ENCODE measurements around the gene SUN1. TPM values are rescaled to one million over a fixed set of nuclear protein-coding genes. Genes with fewer than 3 reads are reported as not detected.

Gene SUN1
- total RNA-seq, 1 donor from 2014 or later: 177 TPM

GRCh38 chr7:828793-829561 is 3.3 kb upstream of the SUN1 start:
- intact Hi-C loops (cut with DNase I): no loop called here
- DNase-seq (peak; percentile 29), ATAC-seq (ENCODE audit: poor library complexity) (no peak)

GRCh38 chr7:830069-830468 is 2.2 kb upstream of the SUN1 start:
- no peak for ATAC-seq (ENCODE audit: poor library complexity)

GRCh38 chr7:831596-832166 is 595 bp upstream of the SUN1 start:
- DNase-seq: peak; percentile 2
- intact Hi-C loops (cut with DNase I): loop anchor here (5.0 kb wide), 1 partner anchor 36 kb away; no protein-coding TSS in a partner anchor

More at GRCh38 chr7:830069-830468, 2.2 kb upstream of the SUN1 start:
- intact Hi-C loops (cut with DNase I): loop anchor here (5.0 kb wide), 1 partner anchor 37 kb away; no protein-coding TSS in a partner anchor
- peak; percentile 43 for DNase-seq

GRCh38 chr7:832968-833424 is 720 bp downstream of the SUN1 start:
- ATAC-seq (ENCODE audit: poor library complexity) (no peak), DNase-seq (peak; percentile 2)
- intact Hi-C loops (cut with DNase I): loop anchor here (5.0 kb wide), 1 partner anchor 34 kb away; no protein-coding TSS in a partner anchor

More at GRCh38 chr7:831596-832166, 595 bp upstream of the SUN1 start:
- ATAC-seq (ENCODE audit: poor library complexity): peak; percentile 81

GRCh38 chr7:833601-834258 is 1.5 kb downstream of the SUN1 start:
- intact Hi-C loops (cut with DNase I): loop anchor here (5.0 kb wide), 1 partner anchor 34 kb away; no protein-coding TSS in a partner anchor
- no peak for ATAC-seq (ENCODE audit: poor library complexity)
- DNase-seq: peak; percentile 17

- intact Hi-C loops (cut with DNase I): loop anchor here (5.0 kb wide), 1 partner anchor 33 kb away; no protein-coding TSS in a partner anchor
- ATAC-seq (ENCODE audit: poor library complexity) (no peak), DNase-seq (peak; percentile 46)
Measured at GRCh38 chr7:834277-834676, 2.0 kb downstream of the SUN1 start.

GRCh38 chr7:835021-835420 is 2.7 kb downstream of the SUN1 start:
- ATAC-seq (ENCODE audit: poor library complexity) (no peak), DNase-seq (peak; percentile 30)
- intact Hi-C loops (cut with DNase I): no loop called here

GRCh38 chr7:835485-836401 is 3.5 kb downstream of the SUN1 start:
- DNase-seq (peak; percentile 41), ATAC-seq (ENCODE audit: poor library complexity) (no peak)
- intact Hi-C loops (cut with DNase I): no loop called here

GRCh38 chr7:836429-836828 is 4.2 kb downstream of the SUN1 start:
- intact Hi-C loops (cut with DNase I): no loop called here
- peak; percentile 46 for DNase-seq
- peak; percentile 39 for ATAC-seq (ENCODE audit: poor library complexity)

GRCh38 chr7:837001-837400 is 4.7 kb downstream of the SUN1 start:
- ATAC-seq (ENCODE audit: poor library complexity) (peak; percentile 67), DNase-seq (peak; percentile 42)
- intact Hi-C loops (cut with DNase I): no loop called here

GRCh38 chr7:840001-840600 is 7.8 kb downstream of the SUN1 start:
- intact Hi-C loops (cut with DNase I): no loop called here
- ATAC-seq (ENCODE audit: poor library complexity): no peak
- DNase-seq: peak; percentile 10

GRCh38 chr7:841943-842342 is 9.7 kb downstream of the SUN1 start:
- intact Hi-C loops (cut with DNase I): no loop called here
- DNase-seq (peak; percentile 11), ATAC-seq (ENCODE audit: poor library complexity) (no peak)

- DNase-seq (peak; percentile 43), ATAC-seq (ENCODE audit: poor library complexity) (peak; percentile 82)
- intact Hi-C loops (cut with DNase I): no loop called here
Measured at GRCh38 chr7:842431-843031, 10.3 kb downstream of the SUN1 start.

GRCh38 chr7:843230-843629 is 11.0 kb downstream of the SUN1 start:
- intact Hi-C loops (cut with DNase I): no loop called here
- DNase-seq (peak; percentile 22), ATAC-seq (ENCODE audit: poor library complexity) (no peak)

GRCh38 chr7:844043-844442 is 11.8 kb downstream of the SUN1 start:
- ATAC-seq (ENCODE audit: poor library complexity) (no peak), DNase-seq (peak; percentile 30)
- intact Hi-C loops (cut with DNase I): no loop called here

- no peak for ATAC-seq (ENCODE audit: poor library complexity)
- DNase-seq: peak; percentile 27
- intact Hi-C loops (cut with DNase I): no loop called here
Measured at GRCh38 chr7:844514-844913, 12.2 kb downstream of the SUN1 start.

- ATAC-seq (ENCODE audit: poor library complexity) (no peak), DNase-seq (peak; percentile 28)
- intact Hi-C loops (cut with DNase I): no loop called here
Measured at GRCh38 chr7:845091-845490, 12.8 kb downstream of the SUN1 start.

- DNase-seq: peak; percentile 8
- no peak for ATAC-seq (ENCODE audit: poor library complexity)
Measured at GRCh38 chr7:845731-846130, 13.5 kb downstream of the SUN1 start.

More at GRCh38 chr7:845731-846130, 13.5 kb downstream of the SUN1 start:
- intact Hi-C loops (cut with DNase I): no loop called here
